Prostate gland (tissue), 2 donors: ENCODE data around the gene SYNJ2. TPM values are rescaled to one million over a fixed set of nuclear protein-coding genes. Genes with fewer than 3 reads are reported as not detected.

Experiments used
- DNase-seq: peaks from one replicate; pipeline ENCODE4 v3.0.0-alpha.2; 2019; ENCODE audit warnings: low spot score
- H3K27ac ChIP-seq, 2 donors: fragments of 200-600 bp; sonication (generic); 2 replicates each; pipeline ENCODE4 v1.5.1; 2017 to 2019
- H3K27me3 ChIP-seq: fragments of 200-600 bp; sonication (generic); replicated peaks from 2 replicates; pipeline ENCODE4 v1.5.1; 2019; ENCODE audit not compliant: insufficient read depth
- H3K36me3 ChIP-seq, 2 donors: fragments of 200-600 bp; sonication (generic); 1 replicate in 1 of 2; 2 replicates in 1 of 2; pipeline versions ENCODE4 v1.5.1 to v1.8.1; 2017 to 2019
- H3K4me1 ChIP-seq: fragments of 200-600 bp; sonication (generic); replicated peaks from 2 replicates; pipeline ENCODE4 v1.5.1; 2019
- H3K4me3 ChIP-seq, 2 donors: fragments of 200-600 bp; sonication (generic); 2 replicates each; pipeline ENCODE4 v1.5.1; 2017 to 2019
- H3K9me3 ChIP-seq: fragments of 200-600 bp; sonication (generic); 2 replicates; pipeline ENCODE4 v1.5.1; 2017
- CTCF ChIP-seq, 4 experiments: fragments of 200-600 bp in 2 of 4; fragments of 450-650 bp in 2 of 4; sonication (generic) in 2 of 4; IDR thresholded peaks; 1 replicate in 3 of 4; 2 replicates in 1 of 4; pipeline ENCODE4 v1.5.1; 2016 to 2019; ENCODE audit warnings: antibody characterized with exemption in 4 of 4, mild to moderate bottlenecking in 2 of 4, moderate library complexity in 2 of 4
- POLR2A ChIP-seq: fragments of 450-650 bp; IDR thresholded peaks from one replicate; pipeline ENCODE4 v1.6.1; 2016; ENCODE audit warnings: antibody characterized with exemption, mild to moderate bottlenecking
- POLR2AphosphoS5 ChIP-seq: sonication (generic); formaldehyde crosslinking; IDR thresholded peaks from one replicate; pipeline ENCODE4 v1.6.1; 2017; ENCODE audit warnings: antibody characterized with exemption
- WGBS: methylation state at CpG from one replicate; pipeline ENCODE4 v1.1.5; 2018; 5-methylcytosine and 5-hydroxymethylcytosine counted together
- intact Hi-C: fragments of 100-400 bp; cut with DNase I; formaldehyde crosslinking; loops from one replicate; pipeline ENCODE4 v1.14.2; 2022
- total RNA-seq, 2 donors: library from RNA; depleted of rRNA; stranded (reverse); fragments of >200 nt; gene quantifications; one replicate each; pipeline ENCODE4 v1.1.0, GENCODE V29; 2016

Gene SYNJ2
- total RNA-seq, 2 donors from 2014 or later = 19.7 to 19.9 TPM

- TF ChIP-seq POLR2A (no peak), POLR2AphosphoS5 (peak; percentile 63)
- Histone ChIP-seq H3K4me3 (no peak overlapping the region), H3K4me1 (peaks cover 30% of the 10 kb centered on the region), H3K36me3 (no peaks in the 10 kb centered on the region), H3K9me3 (no peaks in the 10 kb centered on the region), H3K27me3 (no peaks in the 10 kb centered on the region), H3K27ac (peak overlapping the region; percentile 76 to 82)
- intact Hi-C loops = loop anchor here (5.0 kb wide), 1 partner anchor 38 kb away; no protein-coding TSS in a partner anchor
- no peak for DNase-seq
- 40% methylated on average over 6 of the region's 6 CpGs for WGBS
Measured at GRCh38 chr6:158040051-158040803, 58.6 kb downstream of the SYNJ2 start.

GRCh38 chr6:158040804-158041347 is 59.2 kb downstream of the SYNJ2 start:
- TF ChIP-seq POLR2AphosphoS5 (no peak), CTCF (IDR thresholded peaks at IDR 0.05) (no peak), POLR2A (no peak)
- H3K36me3 ChIP-seq = no peaks in the 10 kb centered on the region
- H3K27ac ChIP-seq = peak overlapping the region; percentile 76 to 82
- intact Hi-C loops = loop anchor here (5.0 kb wide), 1 partner anchor 39 kb away; no protein-coding TSS in a partner anchor
- H3K4me1 ChIP-seq = peaks cover 30% of the 10 kb centered on the region
- 68% methylated on average over 12 of the region's 12 CpGs for WGBS
- DNase-seq = no peak
- no peaks in the 10 kb centered on the region for H3K27me3 ChIP-seq
- H3K9me3 ChIP-seq = no peaks in the 10 kb centered on the region
- no peak overlapping the region for H3K4me3 ChIP-seq

GRCh38 chr6:158041370-158041769 is 59.7 kb downstream of the SYNJ2 start:
- 63% methylated on average over 4 of the region's 4 CpGs for WGBS
- DNase-seq = no peak
- peak overlapping the region; percentile 76 to 82 for H3K27ac ChIP-seq
- H3K4me3 ChIP-seq = no peak overlapping the region
- no peaks in the 10 kb centered on the region for H3K9me3 ChIP-seq
- H3K4me1 ChIP-seq = peaks cover 30% of the 10 kb centered on the region
- H3K27me3 ChIP-seq = no peaks in the 10 kb centered on the region
- intact Hi-C loops = loop anchor here (5.0 kb wide), 1 partner anchor 39 kb away; no protein-coding TSS in a partner anchor
- no peak for TF ChIP-seq POLR2A
- no peak for TF ChIP-seq POLR2AphosphoS5
- TF ChIP-seq CTCF (IDR thresholded peaks at IDR 0.05) = no peak
- H3K36me3 ChIP-seq = no peaks in the 10 kb centered on the region

GRCh38 chr6:158041788-158042187 is 60.1 kb downstream of the SYNJ2 start:
- no peak overlapping the region for H3K4me3 ChIP-seq
- no peaks in the 10 kb centered on the region for H3K9me3 ChIP-seq
- H3K27me3 ChIP-seq = no peaks in the 10 kb centered on the region
- WGBS = 92% methylated on average over 12 of the region's 12 CpGs
- TF ChIP-seq POLR2A (no peak), POLR2AphosphoS5 (no peak), CTCF (IDR thresholded peaks at IDR 0.05) (no peak)
- no peaks in the 10 kb centered on the region for H3K36me3 ChIP-seq
- no peak for DNase-seq
- peak overlapping the region; percentile 76 to 82 for H3K27ac ChIP-seq
- intact Hi-C loops = loop anchor here (2.0 to 5.0 kb wide), 2 partner anchors 39 to 59 kb away; no protein-coding TSS in a partner anchor
- H3K4me1 ChIP-seq = peaks cover 30% of the 10 kb centered on the region

GRCh38 chr6:158042245-158042798 is 60.7 kb downstream of the SYNJ2 start:
- intact Hi-C loops = loop anchor here (2.0 to 5.0 kb wide), 2 partner anchors 40 to 60 kb away; no protein-coding TSS in a partner anchor
- Histone ChIP-seq H3K4me3 (no peak overlapping the region), H3K27me3 (no peaks in the 10 kb centered on the region), H3K36me3 (no peaks in the 10 kb centered on the region), H3K9me3 (no peaks in the 10 kb centered on the region), H3K4me1 (peaks cover 33% of the 10 kb centered on the region), H3K27ac (peak overlapping the region; percentile 76 to 82)
- DNase-seq = peak; percentile 60
- TF ChIP-seq CTCF (IDR thresholded peaks at IDR 0.05) (peak in 1 of 4 experiments; percentile 5), POLR2AphosphoS5 (peak; percentile 64), POLR2A (peak; percentile 15)
- WGBS = 19% methylated on average over 16 of the region's 16 CpGs
